ENCODE measurements around the gene RASAL1.

The RASAL1 gene

GRCh38 chr12:113056631-113057488 lies 78.7 kb downstream of the RASAL1 start, which contains the start of gene DTX1:
TSS of gene DTX1 (plus strand) at chr12:113056730. CDS start at chr12:113058193, 1,463 bp downstream.
- no peak for DNase-seq

- no peak for DNase-seq
Observed at GRCh38 chr12:113056381-113056630, 79.3 kb downstream of the RASAL1 start.

GRCh38 chr12:113055594-113056380 lies 79.8 kb downstream of the RASAL1 start:
- no peak for DNase-seq

GRCh38 chr12:113054948-113055486 lies 80.5 kb downstream of the RASAL1 start:
- no peak for DNase-seq

GRCh38 chr12:113052326-113052725 lies 83.2 kb downstream of the RASAL1 start:
- no peak for DNase-seq

- DNase-seq, result no peak
Observed at GRCh38 chr12:113051759-113052158, 83.8 kb downstream of the RASAL1 start.

GRCh38 chr12:113050795-113051194 lies 84.8 kb downstream of the RASAL1 start:
- DNase-seq, result no peak

- DNase-seq, result no peak
Observed at GRCh38 chr12:113049976-113050742, 85.4 kb downstream of the RASAL1 start.
